GM12891 (cell line): ENCODE measurements around the gene ST3GAL4. TPM values are rescaled to one million over a fixed set of nuclear protein-coding genes. Genes with fewer than 3 reads are reported as not detected.
"Not testable (repeated sequence)": the region's sequence is repeated elsewhere in the genome, so short reads cannot be mapped to it uniquely, and the experiment has no call there.

Experiments used
- DNase-seq: peaks from one replicate; pipeline ENCODE4 v3.0.0; 2011; ENCODE audit warnings: low spot score; ENCODE audit not compliant: insufficient read length
- FAIRE-seq: peaks from 2 replicates; lab custom pipeline; 2011; peaks lifted over from hg19 to GRCh38; lab: Jason Lieb, UNC
- PAX5 ChIP-seq: IDR thresholded peaks from 2 replicates; pipeline ENCODE4 v1.6.1; 2011; ENCODE audit warnings: low read length, moderate library complexity, mild to moderate bottlenecking; ENCODE audit not compliant: insufficient read depth, severe bottlenecking
- POLR2A ChIP-seq: IDR thresholded peaks from 2 replicates; pipeline ENCODE4 v1.6.1; 2011; ENCODE audit warnings: low read depth, low read length, control low read depth
- POLR2AphosphoS5 ChIP-seq: IDR thresholded peaks from 2 replicates; pipeline ENCODE4 v1.6.1; 2011; ENCODE audit warnings: low read depth, low read length, control low read depth
- POU2F2 ChIP-seq: IDR thresholded peaks from 2 replicates; pipeline ENCODE4 v1.6.1; 2011; ENCODE audit warnings: low read depth, mild to moderate bottlenecking, control low read depth, low read length, moderate library complexity
- SPI1 ChIP-seq: IDR thresholded peaks from 2 replicates; pipeline ENCODE4 v1.6.1; 2011; ENCODE audit warnings: low read depth, low read length, control low read depth
- TAF1 ChIP-seq: IDR thresholded peaks from 2 replicates; pipeline ENCODE4 v1.6.1; 2011; ENCODE audit warnings: low read depth, low read length, control low read depth
- polyA plus RNA-seq: library from polyadenylated mRNA; unstranded; fragments of >200 nt; gene quantifications from one replicate; pipeline ENCODE4 v1.2.1, GENCODE V29; 2012; ENCODE audit warnings: low read depth, missing spikeins, inconsistent platforms; ENCODE audit not compliant: missing spikeins

ST3GAL4 gene, protein sequence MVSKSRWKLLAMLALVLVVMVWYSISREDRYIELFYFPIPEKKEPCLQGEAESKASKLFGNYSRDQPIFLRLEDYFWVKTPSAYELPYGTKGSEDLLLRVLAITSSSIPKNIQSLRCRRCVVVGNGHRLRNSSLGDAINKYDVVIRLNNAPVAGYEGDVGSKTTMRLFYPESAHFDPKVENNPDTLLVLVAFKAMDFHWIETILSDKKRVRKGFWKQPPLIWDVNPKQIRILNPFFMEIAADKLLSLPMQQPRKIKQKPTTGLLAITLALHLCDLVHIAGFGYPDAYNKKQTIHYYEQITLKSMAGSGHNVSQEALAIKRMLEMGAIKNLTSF
- 3.5 TPM for polyA plus RNA-seq

DNA sequence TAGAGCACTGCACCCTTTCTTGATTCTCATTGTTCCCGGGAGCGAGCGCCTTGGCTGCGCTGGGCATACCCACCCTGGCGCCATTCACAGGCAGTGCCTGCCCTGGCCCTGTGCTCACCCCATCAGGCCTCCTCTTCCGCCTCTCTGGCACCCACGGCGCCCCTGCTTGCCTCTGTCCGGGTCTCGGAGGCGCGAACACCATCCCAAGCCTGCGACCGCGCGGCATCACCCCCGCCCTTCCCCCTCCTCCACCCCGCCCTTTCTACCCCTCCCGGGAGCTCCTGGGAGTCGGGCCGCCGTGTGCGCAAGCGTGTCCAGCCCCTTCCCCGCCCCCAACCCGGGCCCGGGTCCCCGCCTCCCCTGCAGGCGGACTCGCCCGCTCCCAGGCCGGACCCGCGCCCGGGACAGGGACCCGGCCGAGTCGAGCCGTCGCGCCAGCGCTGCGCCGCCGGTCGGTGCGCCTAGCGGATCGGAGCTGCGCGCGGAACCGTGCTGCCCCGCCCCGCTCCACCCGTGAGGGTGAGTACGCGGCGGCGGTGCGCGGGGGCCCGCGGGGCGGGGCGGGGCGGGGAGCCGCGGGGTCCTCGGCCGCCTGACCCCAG, at the start of gene ST3GAL4:
ST3GAL4 (plus strand) TSS at position 363 of the 602 bp plus-strand sequence. CDS start 50,470 bp downstream, outside the sequence.
- TF ChIP-seq TAF1, result no peak
- TF ChIP-seq POU2F2, result no peak; the same call in 1 of the 2 replicates
- no peak for TF ChIP-seq PAX5
- no peak for TF ChIP-seq POLR2A
- no peak for TF ChIP-seq POLR2AphosphoS5
- no peak for TF ChIP-seq SPI1
- DNase-seq (peak; percentile 87), FAIRE-seq (peak; percentile 69)

DNA sequence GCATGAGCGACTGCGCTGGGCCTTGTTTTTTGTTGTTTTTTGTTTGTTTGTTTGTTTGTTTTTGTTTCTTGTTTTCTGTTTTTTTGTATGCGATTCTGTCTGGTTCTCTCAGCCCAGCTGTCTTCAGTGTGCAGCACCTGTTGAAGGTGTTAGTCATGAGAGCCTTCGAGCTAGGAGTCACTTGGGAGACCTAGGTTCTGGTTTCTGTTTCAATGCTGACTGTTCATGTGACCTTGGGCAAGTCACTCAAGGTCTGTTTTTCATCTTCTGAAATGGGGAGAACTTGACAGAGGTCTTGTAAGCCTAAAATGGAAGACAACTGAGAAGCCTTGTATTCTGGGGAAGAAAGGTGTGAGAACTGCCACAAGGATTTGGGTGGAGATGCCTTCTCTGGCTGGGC, 49.8 kb upstream of the ST3GAL4 start:
- FAIRE-seq (no peak), DNase-seq (no peak)
- no peak for TF ChIP-seq TAF1
- TF ChIP-seq SPI1, result no peak
- no peak for TF ChIP-seq POU2F2
- TF ChIP-seq PAX5, result no peak
- TF ChIP-seq POLR2AphosphoS5, result no peak
- TF ChIP-seq POLR2A, result no peak

DNA sequence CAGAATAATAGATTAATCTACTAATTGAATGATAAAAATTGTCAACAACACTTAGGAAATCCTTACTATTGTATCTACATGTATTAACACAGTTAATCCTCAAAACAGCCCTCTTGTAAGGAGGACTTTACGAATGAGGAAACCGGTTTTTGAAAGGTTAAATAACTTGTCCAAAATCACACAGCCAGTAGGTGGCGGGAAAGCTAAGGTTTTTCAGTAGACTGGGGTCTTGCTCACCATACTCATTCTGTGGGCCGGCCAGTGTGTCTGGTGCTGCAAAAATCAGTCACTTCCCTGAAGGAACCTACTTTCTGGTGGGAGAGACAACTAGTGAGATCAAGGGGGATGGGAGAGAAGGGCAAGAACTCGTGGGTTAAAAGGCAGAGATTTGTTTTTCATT, 47.8 kb upstream of the ST3GAL4 start:
- FAIRE-seq (no peak), DNase-seq (no peak)
- TF ChIP-seq SPI1, result no peak
- no peak for TF ChIP-seq POU2F2
- TF ChIP-seq POLR2A, result no peak
- no peak for TF ChIP-seq PAX5
- TF ChIP-seq TAF1, result no peak
- TF ChIP-seq POLR2AphosphoS5, result no peak

DNA sequence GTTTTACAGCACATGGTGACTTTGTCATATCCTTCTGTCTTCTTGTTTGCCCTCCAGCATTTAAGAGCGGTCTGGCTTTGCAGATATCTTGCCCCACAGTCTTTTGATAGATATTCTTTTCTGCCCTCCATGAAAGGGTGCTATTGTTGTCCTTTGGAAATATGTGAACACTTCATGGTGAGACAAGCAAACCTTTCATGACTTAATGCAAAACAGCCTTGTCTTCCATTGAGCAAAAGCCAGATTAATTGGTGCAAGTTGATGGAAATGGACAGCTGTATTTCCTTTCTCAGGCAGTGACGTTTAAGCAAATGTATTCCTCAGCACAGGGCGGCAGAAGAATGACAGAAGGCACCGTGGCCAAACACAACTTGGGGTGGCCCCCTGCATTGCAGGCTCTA, 47.2 kb upstream of the ST3GAL4 start:
- no peak for DNase-seq
- no peak for TF ChIP-seq POU2F2
- no peak for TF ChIP-seq POLR2A
- no peak for TF ChIP-seq POLR2AphosphoS5
- TF ChIP-seq TAF1, result no peak
- no peak for TF ChIP-seq SPI1
- TF ChIP-seq PAX5, result no peak
- FAIRE-seq, result no peak

DNA sequence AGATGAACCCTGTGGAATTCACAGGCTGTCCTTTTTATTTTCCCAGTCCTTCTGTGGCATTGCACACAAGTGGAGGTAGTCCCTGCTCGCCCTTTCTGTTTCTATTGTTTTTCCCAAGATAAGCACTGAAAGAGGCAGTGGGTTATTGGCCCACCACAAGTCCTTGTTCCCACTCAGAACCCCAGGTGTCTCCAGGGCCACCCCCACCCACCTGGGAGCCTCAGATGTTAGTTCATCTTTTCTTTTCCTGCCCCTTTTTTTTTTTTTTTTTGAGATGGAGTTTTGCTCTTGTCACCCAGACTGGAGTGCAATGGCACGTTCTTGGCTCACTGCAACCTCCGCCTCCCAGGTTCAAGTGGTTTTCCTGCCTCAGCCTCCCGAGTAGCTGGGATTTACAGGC, 46.7 kb upstream of the ST3GAL4 start:
- not testable (repeated sequence) for DNase-seq, FAIRE-seq

DNA sequence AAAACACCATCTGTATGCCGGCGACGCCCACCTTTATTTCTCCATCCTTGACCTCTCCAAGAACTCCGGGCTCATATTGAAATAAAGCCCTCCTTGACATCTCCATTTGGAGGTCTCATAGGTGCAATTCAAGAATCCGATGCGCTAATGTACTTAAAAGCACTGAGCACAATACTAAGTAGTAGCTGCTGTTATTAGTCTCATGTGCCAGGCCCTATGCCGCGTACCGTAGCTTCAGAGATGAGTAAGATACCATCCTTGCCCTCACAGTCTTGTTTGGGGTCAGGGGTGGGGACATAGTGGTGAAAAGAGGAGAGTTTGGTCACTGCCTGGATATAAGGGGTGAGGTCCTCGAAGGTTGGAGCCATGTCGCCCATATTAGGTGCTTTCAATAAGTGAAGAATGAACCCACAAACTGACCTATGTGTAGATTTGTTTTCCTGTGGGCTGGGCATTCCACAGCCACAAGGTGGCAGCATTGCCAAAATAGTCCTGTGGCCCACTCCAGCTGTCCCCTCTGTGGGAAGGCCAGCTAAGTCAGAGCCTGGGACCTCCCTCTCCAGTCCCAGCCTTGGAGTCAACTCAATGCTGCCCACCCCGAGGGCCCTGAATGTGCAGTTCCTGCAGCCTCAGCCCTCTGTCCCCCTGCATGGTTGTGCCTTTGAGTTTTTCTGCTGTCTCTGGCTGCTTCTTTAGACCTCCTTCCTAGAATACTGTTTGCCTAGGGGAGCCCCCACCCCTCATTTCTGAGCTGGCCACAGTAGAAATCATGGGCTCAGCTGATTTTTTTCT, 45.1 kb upstream of the ST3GAL4 start:
- no peak for DNase-seq
- FAIRE-seq, result peak; percentile 87
- TF ChIP-seq TAF1 (no peak), POLR2AphosphoS5 (no peak), POLR2A (no peak), POU2F2 (no peak), PAX5 (no peak), SPI1 (no peak)

DNA sequence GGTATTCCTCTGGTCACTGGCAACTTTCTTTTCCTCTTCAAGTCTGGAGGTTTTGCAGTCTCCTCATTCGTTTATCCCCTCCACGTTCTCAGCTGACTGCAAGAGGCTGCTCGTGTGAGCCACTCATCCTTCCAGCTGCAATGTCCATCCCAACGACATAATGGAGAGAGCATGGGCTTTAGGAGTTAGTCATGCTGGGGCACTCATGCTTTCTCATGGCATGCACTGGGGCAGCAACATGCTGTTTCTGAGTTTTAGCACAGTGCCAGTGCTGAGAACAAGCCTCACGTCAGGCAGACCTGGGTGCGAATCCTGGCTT, 44.5 kb upstream of the ST3GAL4 start:
- no peak for DNase-seq
- no peak for TF ChIP-seq TAF1
- no peak for TF ChIP-seq POLR2A
- TF ChIP-seq SPI1, result no peak
- TF ChIP-seq PAX5, result no peak
- no peak for TF ChIP-seq POLR2AphosphoS5
- no peak for TF ChIP-seq POU2F2
- no peak for FAIRE-seq

DNA sequence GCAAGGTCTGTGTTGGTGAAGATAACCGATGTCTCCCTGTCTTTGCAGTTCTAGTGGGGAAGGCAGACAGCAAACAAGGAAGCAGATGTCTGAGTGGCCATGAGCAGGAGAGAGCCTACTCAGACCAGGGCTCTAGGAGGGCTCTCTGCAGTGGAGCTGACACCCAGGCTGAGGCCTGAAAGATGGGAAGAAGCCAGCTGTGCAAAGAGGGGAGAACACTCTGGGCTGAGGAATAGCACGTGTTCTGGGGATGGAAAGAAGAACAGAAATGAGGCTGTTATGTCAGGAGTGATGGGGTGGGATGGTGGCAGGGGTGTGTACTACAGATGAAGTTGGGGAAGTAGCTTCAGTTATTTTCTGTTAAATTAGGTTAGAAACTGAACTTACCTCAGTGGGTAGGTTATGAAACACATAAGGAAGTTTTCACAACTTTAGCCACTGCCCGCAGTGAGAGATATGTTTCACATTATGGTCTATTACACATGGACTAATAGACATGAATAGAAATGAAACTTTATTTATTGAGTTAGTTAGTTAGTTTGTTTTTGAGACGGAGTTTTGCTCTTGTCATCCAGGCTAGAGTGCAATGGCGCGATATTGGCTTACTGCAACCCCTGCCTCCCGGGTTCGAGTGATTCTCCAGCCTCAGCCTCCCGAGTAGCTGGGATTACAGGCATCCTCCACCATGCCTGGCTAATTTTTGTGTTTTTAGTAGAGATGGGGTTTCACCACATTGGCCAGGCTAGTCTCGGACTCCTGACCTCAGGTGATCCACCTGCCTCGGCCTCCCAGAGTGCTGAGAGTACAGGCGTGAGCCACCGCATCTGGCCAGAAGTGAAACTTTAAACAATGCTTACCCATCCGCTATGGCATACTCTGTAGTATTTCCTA, 43.8 kb upstream of the ST3GAL4 start:
- peak; percentile 89 for FAIRE-seq
- no peak for DNase-seq
- no peak for TF ChIP-seq PAX5
- TF ChIP-seq TAF1, result no peak
- TF ChIP-seq POLR2AphosphoS5, result no peak
- no peak for TF ChIP-seq POU2F2
- TF ChIP-seq SPI1, result no peak
- TF ChIP-seq POLR2A, result no peak

DNA sequence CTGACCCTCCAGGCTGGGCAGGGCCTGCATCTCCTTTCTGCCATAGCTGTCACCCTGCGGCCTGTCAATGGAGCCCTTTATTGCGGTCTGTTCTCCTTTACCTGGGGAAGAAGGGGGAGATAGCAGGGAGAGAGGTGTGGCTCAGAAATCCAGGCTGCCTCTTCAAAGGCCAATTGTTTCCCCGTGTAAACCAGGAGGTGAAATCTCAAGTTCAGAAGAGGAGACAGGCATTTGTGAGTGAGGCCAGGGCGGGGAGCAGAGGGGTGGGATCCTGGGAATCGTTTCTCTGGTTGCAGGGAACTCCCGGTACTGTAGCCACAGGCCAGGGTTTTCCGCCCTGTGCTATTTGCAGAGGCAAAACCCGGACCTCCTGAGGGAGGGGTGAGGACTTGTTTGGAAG, 42.5 kb upstream of the ST3GAL4 start:
- TF ChIP-seq POLR2AphosphoS5, result no peak
- no peak for TF ChIP-seq TAF1
- TF ChIP-seq POLR2A, result no peak
- TF ChIP-seq PAX5, result no peak
- no peak for TF ChIP-seq POU2F2
- no peak for TF ChIP-seq SPI1
- no peak for DNase-seq
- no peak for FAIRE-seq
